Fibroblast of skin of left biceps (primary cell): ENCODE measurements around the gene SLC24A3.
"Not testable (repeated sequence)": the region's sequence is repeated elsewhere in the genome, so short reads cannot be mapped to it uniquely, and the experiment has no call there.

Experiments used
- DNase-seq, 2 experiments: peaks; one replicate each; pipeline ENCODE4 v3.0.0-alpha.2; 2013; ENCODE audit warnings: low read depth in 2 of 2

The SLC24A3 gene

DNA sequence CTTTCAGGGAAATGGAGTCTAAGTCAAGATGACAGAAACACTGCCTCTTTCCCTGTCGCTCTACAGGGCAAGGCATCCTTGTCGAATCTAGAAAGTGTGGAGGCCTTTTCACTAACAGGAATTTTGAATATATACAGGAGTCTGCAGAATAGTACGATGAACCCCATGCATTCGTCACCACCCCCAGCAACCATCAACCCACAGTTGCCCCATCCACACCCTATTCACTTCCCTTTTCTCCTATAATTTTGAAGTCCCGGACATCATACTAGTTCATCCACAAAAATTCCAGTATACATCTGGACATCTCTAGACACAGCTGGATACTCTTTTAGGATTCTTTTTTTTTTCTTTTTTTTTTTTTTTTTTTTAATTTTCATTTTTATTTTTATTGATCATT is 464.9 kb downstream of the SLC24A3 start:
- no peak for DNase-seq

- DNase-seq = not testable (repeated sequence)
These were observed 466.1 kb downstream of the SLC24A3 start for GRCh38 chr20:19678591-19678990.

GRCh38 chr20:19679900-19680495 is 467.6 kb downstream of the SLC24A3 start:
- DNase-seq = no peak

- DNase-seq = no peak
These were observed 469.8 kb downstream of the SLC24A3 start for GRCh38 chr20:19682249-19682648.

DNA sequence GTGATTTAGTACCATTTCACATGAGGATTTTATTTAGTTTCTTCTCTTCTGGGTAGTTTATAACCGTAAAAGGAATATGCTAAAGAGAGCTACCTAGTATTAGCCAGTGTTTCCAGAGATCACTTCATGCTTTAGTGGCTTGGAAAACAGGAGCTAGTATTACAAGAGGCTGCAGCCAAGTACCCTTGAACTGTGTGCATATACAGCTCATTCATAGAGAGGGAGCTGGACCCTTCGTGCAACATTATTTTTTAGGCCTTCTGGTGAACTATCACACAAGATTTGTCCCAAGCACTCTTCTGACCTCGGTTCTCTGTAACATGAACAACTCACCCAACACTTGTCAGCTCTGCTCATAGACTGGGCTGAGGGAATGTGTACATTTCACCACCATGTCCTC is 470.7 kb downstream of the SLC24A3 start:
- DNase-seq = no peak

- DNase-seq = no peak
These were observed 471.4 kb downstream of the SLC24A3 start for GRCh38 chr20:19683822-19684221.

GRCh38 chr20:19688031-19688806 is 475.8 kb downstream of the SLC24A3 start:
- DNase-seq = peak; percentile 24 to 44

DNA sequence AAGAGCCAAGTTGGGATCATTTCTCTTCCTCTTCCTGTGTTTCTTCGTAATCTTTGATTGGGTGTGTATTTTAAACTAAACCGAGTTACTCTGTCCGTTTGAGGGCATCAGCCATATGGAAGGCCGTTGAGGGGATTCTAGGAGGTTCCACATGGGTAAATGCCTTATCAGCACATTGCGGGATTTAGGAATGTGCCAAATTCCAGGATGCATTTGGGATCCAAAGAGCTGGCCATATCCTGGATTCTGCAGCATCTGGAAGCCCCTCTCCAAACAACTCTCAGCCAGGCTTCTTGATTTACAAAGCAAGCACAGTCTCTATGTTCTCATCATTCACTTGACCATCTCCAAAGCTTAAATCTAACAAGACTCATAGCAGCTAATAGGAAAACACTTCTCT is 478.0 kb downstream of the SLC24A3 start:
- DNase-seq = peak in 1 of 2 experiments; percentile 15

DNA sequence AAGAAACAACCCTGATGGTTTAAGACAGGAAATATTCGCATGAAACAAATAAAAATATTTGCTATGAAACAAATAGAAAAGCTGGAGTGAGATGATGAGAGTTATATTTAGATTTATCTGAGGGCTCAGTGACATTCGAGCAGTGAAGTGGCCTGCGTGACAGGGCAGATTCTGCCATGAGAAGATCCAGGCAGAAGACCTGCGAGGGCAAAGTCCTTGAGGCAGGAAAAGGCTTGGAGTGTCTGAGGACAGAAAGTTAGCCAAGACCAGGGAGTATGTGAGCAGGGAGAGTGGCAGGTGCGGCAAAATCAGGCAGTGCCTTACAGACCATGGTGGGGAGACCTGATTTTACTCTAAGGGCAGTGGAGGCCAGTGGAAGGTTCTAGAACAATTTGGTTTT is 478.7 kb downstream of the SLC24A3 start:
- no peak for DNase-seq

DNA sequence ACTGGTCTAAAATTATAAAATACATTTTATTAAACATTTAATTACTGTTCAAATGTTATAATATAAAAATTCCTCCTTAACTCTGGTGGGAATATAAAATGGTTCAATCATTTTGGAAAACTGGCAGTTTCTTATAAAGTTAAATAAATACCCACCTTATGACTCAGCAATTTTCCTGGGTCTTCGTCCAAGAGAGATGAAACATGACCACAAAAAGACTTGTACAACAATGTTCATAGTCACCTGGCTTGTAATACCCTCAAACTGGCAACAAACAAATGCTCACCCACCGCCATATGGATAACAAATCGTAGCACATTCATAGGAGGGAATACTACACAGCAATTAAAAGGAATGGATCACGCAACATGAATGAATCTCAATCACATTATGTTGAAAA is 479.7 kb downstream of the SLC24A3 start:
- DNase-seq = no peak

GRCh38 chr20:19692685-19693119 is 480.3 kb downstream of the SLC24A3 start:
- no peak for DNase-seq

GRCh38 chr20:19693508-19693907 is 481.1 kb downstream of the SLC24A3 start:
- no peak for DNase-seq

GRCh38 chr20:19695081-19695480 is 482.6 kb downstream of the SLC24A3 start:
- no peak for DNase-seq

DNA sequence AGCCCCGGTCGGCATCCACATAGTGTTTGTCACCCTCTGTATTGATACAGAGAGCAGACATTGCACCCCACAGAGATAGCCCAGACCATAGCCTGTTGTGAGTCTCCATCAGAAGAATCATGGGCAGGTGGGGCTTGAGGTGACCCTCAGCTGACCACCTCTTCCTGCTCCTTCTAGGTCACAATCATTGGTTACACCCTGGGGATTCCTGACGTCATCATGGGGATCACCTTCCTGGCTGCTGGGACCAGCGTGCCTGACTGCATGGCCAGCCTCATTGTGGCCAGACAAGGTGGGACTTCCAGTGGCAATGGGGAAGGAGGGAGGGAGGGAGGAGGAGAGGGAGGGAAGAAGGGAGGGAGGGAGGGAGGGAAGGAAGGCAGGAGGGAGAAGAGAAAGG is 484.2 kb downstream of the SLC24A3 start:
- no peak for DNase-seq

DNA sequence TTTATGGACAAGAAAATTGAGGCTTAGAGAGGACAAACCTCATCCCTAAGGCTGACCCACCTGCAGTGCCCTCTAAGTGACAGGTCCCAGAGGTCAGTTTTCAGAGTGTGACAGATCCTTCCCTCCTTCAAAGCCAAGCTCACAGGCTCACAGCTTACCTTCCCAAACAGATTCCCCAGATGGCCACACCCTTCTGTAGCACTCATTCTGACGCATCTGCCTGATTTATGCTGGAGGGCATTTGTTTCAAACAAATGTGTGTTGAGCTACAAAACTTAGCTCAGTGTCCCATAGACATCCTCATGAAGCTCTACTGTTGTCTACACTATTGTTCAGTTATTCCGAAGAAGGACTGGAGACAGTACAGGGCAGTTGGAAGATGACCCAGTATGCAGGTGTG is 485.0 kb downstream of the SLC24A3 start:
- no peak for DNase-seq

- peak; percentile 36 to 42 for DNase-seq
These were observed 486.9 kb downstream of the SLC24A3 start for GRCh38 chr20:19699180-19699971.

- DNase-seq = no peak
These were observed 489.0 kb downstream of the SLC24A3 start for GRCh38 chr20:19701429-19701828.

DNA sequence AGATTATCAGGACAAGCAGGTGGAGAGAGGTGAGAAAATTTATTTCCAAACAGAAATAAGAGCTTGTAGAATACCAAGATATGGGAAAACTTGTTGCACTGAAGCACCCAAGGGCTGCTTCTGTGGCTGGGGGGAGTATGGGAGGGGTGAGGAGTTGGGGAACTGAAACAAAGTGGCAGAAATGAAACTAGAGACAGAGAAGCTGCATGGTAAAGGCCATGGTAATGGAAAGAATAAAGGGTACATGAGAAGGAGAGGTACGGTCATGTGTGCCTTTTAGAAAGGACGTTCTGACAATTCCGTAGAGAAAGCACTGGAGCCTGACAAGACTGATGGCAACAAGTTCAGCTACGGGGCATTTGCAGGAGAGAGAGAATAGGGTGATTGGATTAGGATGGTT is 494.0 kb downstream of the SLC24A3 start:
- DNase-seq = no peak

- no peak for DNase-seq
These were observed 497.3 kb downstream of the SLC24A3 start for GRCh38 chr20:19709635-19710335.

DNA sequence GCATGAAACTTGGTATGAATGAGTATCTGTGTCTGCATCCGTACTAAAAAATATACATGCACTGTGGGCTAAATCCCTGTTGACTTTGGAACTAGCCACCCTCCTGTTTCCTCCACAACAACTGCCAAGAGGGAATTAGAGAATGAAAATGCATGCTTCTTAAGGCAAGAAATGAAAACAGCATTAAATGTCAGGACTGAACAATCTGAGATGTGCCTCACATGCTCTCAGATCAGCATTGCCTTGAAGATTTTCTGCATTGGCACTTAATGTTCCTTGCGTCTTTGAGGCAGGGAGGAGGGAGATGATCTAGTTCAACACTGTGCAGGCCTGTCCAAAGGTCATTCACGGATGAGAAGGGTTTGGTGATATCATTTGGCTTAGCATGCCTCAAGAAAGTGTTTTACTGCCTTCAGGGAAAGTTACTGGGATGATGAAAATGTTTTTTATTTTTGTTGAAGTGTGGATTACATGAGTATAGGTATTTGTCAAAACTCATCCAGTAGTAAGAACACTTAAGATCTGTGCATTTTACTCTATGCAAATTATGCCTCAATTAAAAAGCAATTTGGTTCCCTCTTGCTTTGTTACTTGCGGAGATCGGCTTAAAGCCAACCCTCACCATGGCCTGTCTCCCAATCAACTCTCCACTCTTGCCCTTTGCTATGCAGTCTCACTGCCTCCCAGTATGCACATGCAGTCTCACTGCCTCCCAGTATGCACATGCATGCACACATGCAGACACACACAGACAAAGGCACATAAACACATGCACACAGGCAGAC is 498.1 kb downstream of the SLC24A3 start:
- DNase-seq = no peak

- DNase-seq = no peak
These were observed 498.7 kb downstream of the SLC24A3 start for GRCh38 chr20:19711126-19711525.
